ENCODE results near the gene KCNC4.

- TF ChIP-seq POLR2A (IDR thresholded peaks at IDR 0.05) (no peak), CTCF (IDR thresholded peaks at IDR 0.05) (no peak)
Measured at GRCh38 chr1:110237386-110238152, 27.5 kb downstream of the KCNC4 start.

All from right lobe of liver (tissue), 4 donors.